Muscle layer of colon (tissue), 2 donors: Measurements from ENCODE around the gene CTNNBL1.

Experiments
- H3K27ac ChIP-seq: one replicate; pipeline ENCODE4 v1.7.0; 2013; ENCODE audit warnings: low read depth, mild to moderate bottlenecking, low read length, moderate library complexity
- H3K27me3 ChIP-seq, 2 donors: one replicate each; pipeline ENCODE4 v1.7.0; 2013; ENCODE audit warnings: low read length in 2 of 2, mild to moderate bottlenecking in 2 of 2; ENCODE audit not compliant: insufficient read depth in 2 of 2, control insufficient read depth in 1 of 2
- H3K36me3 ChIP-seq: one replicate; pipeline ENCODE4 v1.7.0; 2013; ENCODE audit warnings: mild to moderate bottlenecking, low read length; ENCODE audit not compliant: insufficient read depth
- H3K4me1 ChIP-seq: one replicate; pipeline ENCODE4 v1.7.0; 2013; ENCODE audit warnings: mild to moderate bottlenecking, low read length; ENCODE audit not compliant: insufficient read depth
- H3K4me3 ChIP-seq, 2 donors: one replicate each; pipeline ENCODE4 v1.7.0; 2013; ENCODE audit warnings: low read length in 2 of 2, low read depth in 1 of 2, mild to moderate bottlenecking in 1 of 2, moderate library complexity in 1 of 2
- H3K9ac ChIP-seq: one replicate; pipeline ENCODE4 v1.7.0; 2013; ENCODE audit warnings: low read length
- H3K9me3 ChIP-seq: one replicate; pipeline ENCODE4 v1.7.0; 2013; ENCODE audit warnings: mild to moderate bottlenecking, low read length
- donor health status: abdominal sarcoma.
- donor health status: Adenocarcinoma of cecum.

Gene CTNNBL1, protein sequence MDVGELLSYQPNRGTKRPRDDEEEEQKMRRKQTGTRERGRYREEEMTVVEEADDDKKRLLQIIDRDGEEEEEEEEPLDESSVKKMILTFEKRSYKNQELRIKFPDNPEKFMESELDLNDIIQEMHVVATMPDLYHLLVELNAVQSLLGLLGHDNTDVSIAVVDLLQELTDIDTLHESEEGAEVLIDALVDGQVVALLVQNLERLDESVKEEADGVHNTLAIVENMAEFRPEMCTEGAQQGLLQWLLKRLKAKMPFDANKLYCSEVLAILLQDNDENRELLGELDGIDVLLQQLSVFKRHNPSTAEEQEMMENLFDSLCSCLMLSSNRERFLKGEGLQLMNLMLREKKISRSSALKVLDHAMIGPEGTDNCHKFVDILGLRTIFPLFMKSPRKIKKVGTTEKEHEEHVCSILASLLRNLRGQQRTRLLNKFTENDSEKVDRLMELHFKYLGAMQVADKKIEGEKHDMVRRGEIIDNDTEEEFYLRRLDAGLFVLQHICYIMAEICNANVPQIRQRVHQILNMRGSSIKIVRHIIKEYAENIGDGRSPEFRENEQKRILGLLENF

DNA sequence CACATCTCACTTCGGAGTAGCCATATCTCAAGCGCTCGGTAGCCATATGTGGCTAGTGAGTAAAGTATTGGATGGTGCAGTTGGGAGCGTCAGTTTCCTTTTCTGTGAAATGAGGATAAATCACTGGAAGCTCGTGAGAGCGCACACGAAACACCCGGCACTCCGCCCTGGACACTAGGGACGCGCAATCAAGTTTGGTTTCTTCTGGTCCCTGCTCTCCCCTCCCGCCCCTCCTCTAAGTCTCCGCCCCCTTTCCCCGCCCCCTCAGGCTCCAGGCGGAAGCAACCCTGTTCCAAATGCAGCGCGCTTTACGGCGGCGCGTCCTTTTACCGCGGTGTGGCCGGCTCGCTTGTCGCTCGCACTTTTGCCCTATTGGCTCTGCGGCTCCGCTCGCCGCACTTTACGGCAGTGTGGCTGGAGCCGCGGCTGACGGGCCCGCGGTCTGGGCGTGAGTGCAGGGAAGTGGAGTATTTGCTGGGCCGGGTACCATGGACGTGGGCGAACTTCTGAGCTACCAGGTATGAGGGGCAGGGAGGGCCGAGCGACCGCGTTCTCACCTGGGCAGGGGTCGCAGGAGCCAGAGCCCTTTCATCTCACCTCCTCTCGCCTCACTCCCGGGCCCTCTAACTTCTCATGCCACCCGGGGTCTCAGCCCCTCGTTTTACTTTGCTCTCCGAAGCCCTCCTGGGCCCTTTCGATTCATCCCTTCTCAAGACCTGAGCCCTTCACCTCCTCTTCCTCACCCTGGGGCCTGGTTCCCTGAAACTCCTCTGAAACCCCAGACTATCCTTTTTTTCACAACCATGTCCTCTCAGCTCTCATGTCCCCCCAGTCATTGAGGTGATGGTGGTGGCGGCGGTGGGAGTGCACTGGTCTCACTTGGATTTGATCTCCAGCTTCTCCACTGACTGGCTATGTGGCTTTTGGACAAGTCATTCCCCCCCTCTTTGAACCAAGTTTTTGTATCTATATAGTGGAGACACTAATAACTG lies at the start of gene CTNNBL1:
Gene CTNNBL1, plus strand, starts transcription at position 396 of the 992 bp plus-strand sequence. Its CDS starts 93 bp downstream, at position 489.
- H3K27ac ChIP-seq, result peak within 1 kb of the TSS; percentile 48
- H3K27me3 ChIP-seq, result no peaks in the 10 kb centered on the region
- H3K36me3 ChIP-seq, result no peaks in the 10 kb centered on the region
- H3K4me1 ChIP-seq, result peaks cover 13% of the 10 kb centered on the region
- H3K9me3 ChIP-seq, result no peaks in the 10 kb centered on the region
- peak within 1 kb of the TSS; percentile 90 for H3K9ac ChIP-seq
- H3K4me3 ChIP-seq, result peak within 1 kb of the TSS; percentile 75 to 96

DNA sequence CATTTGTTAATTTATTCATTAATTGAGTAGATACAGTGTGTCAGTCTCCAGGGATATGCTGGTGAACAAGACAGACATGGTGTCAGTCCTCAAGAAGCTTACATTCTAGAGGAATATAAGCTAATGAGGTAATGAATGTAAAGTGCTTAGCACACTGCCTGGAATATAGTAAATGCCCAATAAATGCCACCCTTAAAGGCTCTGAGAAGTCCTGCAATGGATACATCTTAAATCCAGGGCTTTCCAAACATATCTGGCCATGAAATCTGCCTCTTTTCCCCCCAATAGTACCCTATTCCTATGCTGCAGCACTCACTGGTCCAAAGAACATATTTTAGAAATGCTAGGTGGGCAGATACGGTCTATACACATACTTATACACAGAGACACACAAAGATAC lies 49.2 kb upstream of the CTNNBL1 start:
- H3K4me1 ChIP-seq, result no peaks in the 10 kb centered on the region
- H3K36me3 ChIP-seq, result no peaks in the 10 kb centered on the region
- no peak overlapping the region for H3K9ac ChIP-seq
- H3K27me3 ChIP-seq, result peaks cover 5 to 18% of the 10 kb centered on the region in 2 donors
- H3K9me3 ChIP-seq, result no peaks in the 10 kb centered on the region
- H3K27ac ChIP-seq, result no peak overlapping the region
- no peak overlapping the region for H3K4me3 ChIP-seq

DNA sequence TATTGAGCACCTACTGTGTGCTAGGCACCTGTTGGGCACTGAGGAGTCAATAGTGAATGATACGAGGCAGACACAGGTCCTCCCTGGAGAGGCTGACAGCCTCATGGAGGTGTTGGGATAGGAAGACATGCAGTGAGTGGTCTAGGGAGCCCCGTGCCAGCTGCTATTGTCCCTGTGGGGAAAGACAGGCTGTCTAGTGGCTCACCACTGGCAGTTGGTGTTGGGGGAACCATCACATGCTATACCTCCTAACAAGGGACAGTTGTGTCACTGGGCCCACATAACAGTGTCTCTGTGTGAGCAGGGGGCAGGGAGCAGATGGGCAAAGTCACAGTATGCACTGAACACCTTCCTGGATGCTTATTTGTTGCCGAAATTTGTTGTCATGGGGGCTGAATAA lies 45.9 kb upstream of the CTNNBL1 start:
- H3K4me3 ChIP-seq, result no peak overlapping the region
- H3K9ac ChIP-seq, result no peak overlapping the region
- H3K36me3 ChIP-seq, result no peaks in the 10 kb centered on the region
- no peak overlapping the region for H3K27ac ChIP-seq
- H3K27me3 ChIP-seq, result peaks cover 4 to 5% of the 10 kb centered on the region in 2 donors
- H3K4me1 ChIP-seq, result no peaks in the 10 kb centered on the region
- no peaks in the 10 kb centered on the region for H3K9me3 ChIP-seq

DNA sequence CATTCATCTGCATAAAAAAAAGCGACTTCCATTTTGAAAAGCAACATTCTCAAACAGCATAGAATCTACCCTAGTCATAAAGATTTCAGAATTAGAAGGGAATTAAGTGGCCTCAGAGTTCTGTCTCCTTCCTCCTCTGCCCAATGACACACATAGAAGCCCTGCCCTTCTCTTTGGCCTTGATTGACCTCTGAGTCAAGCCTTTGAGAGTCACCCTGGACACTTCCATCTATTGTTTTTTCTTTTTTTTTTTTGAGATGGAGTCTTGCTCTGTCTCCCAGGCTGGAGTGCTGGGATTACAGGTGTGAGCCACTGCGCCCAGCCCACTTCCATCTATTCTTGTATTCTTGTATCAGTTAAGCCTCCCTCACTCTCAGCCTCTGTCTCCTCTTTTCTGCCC lies 44.8 kb upstream of the CTNNBL1 start:
- no peak overlapping the region for H3K4me3 ChIP-seq
- H3K4me1 ChIP-seq, result no peaks in the 10 kb centered on the region
- no peak overlapping the region for H3K9ac ChIP-seq
- H3K9me3 ChIP-seq, result no peaks in the 10 kb centered on the region
- H3K27ac ChIP-seq, result no peak overlapping the region
- H3K36me3 ChIP-seq, result no peaks in the 10 kb centered on the region
- peaks cover 4 to 5% of the 10 kb centered on the region in 2 donors for H3K27me3 ChIP-seq

DNA sequence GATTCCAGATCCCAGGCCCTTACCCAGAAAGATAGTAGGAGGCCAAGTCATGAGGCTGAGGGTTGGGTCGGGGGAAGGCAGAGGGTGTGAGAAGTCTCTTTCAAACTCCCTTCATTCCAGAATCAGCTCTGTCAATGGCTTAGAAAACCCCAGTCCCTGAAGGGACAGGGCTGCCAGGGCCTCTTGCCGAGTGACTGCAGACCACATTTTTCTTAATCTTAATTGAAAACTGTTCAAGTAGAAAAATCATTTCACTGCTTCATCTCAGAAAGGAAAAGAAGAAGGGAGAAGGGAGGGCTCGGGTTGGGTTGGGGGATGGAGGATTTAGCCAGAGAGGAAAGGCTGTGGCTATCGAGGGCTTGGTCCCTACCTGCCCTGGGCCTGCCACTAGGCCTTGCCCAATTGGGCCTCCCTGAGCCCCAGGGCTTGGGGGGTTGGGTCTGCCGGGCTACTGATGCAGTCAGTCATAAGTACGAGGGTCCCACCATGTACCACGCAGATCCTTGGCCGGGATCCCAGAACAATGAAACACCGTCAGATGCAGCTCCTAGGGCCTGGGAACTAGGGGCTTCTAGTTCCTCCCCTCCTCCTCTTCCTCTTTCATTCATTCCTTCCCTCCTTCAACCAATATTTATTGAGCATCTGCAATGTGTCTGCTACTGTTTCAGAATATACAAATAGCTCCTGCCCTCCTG lies 44.0 kb upstream of the CTNNBL1 start:
- Histone ChIP-seq H3K27me3 (peaks cover 0 to 4% of the 10 kb centered on the region in 2 donors), H3K4me3 (no peak overlapping the region), H3K9ac (no peak overlapping the region), H3K27ac (no peak overlapping the region), H3K4me1 (no peaks in the 10 kb centered on the region), H3K36me3 (no peaks in the 10 kb centered on the region), H3K9me3 (no peaks in the 10 kb centered on the region)

DNA sequence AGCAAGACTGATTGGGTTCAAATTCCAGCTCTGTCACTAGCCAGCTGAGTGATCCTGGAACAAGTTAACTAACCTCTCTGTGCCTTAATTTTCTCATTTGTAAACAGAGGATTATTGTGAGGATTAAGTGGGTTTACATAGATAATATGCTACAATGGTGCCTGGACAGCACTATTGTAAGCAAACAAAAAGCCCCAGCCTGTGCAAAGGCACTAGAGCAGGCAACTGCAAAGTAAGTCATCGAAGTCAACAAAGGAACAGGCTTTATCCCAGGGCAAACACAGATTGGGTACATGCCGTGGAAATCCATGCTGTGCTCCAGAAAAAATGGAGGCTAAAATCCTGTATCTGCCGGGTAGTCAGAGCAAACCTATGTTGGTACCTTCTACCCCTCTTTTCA lies 43.2 kb upstream of the CTNNBL1 start:
- H3K27me3 ChIP-seq, result no peaks in the 10 kb centered on the region
- H3K27ac ChIP-seq, result no peak overlapping the region
- no peak overlapping the region for H3K4me3 ChIP-seq
- no peaks in the 10 kb centered on the region for H3K36me3 ChIP-seq
- no peaks in the 10 kb centered on the region for H3K9me3 ChIP-seq
- H3K4me1 ChIP-seq, result no peaks in the 10 kb centered on the region
- no peak overlapping the region for H3K9ac ChIP-seq

DNA sequence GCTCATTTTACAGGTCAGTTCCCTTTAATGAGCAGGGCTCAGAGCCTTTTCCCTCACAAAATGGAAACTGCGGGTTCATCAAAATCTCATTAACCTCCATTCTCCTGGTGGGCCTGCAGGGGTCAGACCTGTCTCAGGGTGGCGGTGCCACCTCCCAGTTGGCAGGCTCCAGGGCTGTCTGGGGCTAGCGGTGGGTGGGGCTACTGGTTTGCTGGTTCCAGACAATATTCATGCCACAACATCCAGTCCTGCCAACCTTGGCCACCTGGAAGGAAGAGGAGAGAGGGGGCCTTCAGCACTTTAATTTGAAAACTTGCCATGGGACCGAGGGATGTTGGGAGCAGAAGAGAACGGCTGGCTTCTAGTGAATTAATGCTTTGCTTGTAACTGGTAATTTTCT lies 41.9 kb upstream of the CTNNBL1 start:
- no peaks in the 10 kb centered on the region for H3K4me1 ChIP-seq
- no peaks in the 10 kb centered on the region for H3K9me3 ChIP-seq
- no peak overlapping the region for H3K4me3 ChIP-seq
- no peaks in the 10 kb centered on the region for H3K36me3 ChIP-seq
- no peak overlapping the region for H3K9ac ChIP-seq
- H3K27me3 ChIP-seq, result no peaks in the 10 kb centered on the region
- no peak overlapping the region for H3K27ac ChIP-seq

DNA sequence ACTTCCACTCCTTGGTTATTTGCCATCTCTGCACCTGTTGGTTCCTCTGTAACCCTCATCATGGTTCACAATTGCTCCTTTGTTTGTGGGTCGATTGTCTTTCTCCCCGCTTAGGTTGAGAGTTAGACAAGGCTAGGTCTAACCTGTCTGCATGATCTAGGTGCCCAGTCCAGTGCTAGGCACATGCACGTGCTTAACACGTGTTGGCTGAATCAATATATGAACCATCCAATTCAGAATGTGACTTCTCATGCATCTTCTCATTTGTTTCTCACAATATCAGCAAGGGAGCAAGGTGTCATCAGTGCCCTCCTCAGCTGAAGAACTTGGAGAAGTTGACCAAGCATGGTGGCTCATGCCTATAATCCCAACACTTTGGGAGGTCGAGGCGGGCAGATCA lies 36.9 kb upstream of the CTNNBL1 start:
- H3K36me3 ChIP-seq, result no peaks in the 10 kb centered on the region
- H3K9ac ChIP-seq, result no peak overlapping the region
- no peaks in the 10 kb centered on the region for H3K27me3 ChIP-seq
- H3K27ac ChIP-seq, result no peak overlapping the region
- H3K4me3 ChIP-seq, result no peak overlapping the region
- H3K4me1 ChIP-seq, result no peaks in the 10 kb centered on the region
- H3K9me3 ChIP-seq, result no peaks in the 10 kb centered on the region

DNA sequence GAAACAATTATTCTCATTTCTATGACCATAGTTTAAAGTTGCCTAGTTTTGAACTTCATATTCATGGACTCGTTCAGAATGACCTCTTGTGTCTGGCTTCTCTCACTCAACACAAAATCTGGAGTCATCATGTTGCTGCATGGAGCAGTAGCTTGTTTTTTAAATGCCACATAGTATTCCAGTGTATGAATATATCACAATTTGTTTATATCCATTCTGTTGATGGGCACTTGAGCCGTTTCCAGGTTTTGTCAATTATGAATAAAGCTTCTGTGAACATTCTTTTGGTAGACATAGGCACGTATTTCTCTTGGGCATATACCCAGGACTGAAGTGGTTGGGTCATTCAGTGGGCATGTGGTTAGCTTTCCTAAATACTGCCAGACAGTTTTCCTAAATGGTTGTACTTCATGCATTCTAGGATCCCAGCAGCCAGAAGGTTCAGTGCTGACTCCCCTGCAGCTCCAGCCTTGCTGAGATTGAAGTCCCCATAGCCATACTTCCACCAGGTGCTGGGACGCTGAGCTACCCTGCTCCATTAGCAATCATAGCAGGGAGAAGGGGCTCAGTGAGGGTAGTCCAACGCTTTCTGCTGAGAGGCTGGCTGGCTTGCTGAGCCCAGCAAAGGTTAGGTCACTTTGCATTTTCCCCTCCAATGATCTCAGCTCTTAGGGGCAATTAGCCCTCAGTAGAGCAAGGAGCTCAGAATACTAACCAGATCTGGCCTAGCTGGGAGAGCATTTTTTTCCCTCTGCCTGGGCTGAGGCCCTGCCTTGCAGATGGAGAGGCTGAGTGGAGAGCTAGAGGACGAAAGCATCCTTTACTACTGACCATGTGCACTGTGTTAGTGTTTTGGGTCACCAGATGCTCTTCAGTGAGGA lies 35.7 kb upstream of the CTNNBL1 start:
- no peaks in the 10 kb centered on the region for H3K9me3 ChIP-seq
- no peaks in the 10 kb centered on the region for H3K36me3 ChIP-seq
- H3K27me3 ChIP-seq, result no peaks in the 10 kb centered on the region
- no peak overlapping the region for H3K9ac ChIP-seq
- no peaks in the 10 kb centered on the region for H3K4me1 ChIP-seq
- no peak overlapping the region for H3K4me3 ChIP-seq
- no peak overlapping the region for H3K27ac ChIP-seq

DNA sequence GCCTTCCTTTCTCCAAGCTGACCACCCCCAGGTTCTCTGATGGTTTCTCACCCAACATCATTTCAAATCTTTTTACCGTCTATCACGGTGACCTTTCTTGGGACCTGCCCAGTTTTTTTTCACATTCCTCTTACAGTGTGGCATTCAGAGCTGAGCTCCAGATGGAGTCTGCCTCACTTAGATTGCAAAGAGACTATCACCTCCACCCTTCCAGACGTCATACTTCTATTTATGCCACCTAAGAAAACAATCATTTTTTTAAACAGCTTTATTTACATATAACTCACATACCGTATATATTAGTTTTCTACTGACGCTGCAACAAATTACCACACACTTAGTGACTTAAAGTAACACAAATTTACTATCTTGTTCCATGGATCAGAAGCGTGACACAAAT lies 32.3 kb upstream of the CTNNBL1 start:
- Histone ChIP-seq H3K4me1 (no peaks in the 10 kb centered on the region), H3K27me3 (no peaks in the 10 kb centered on the region), H3K9ac (no peak overlapping the region), H3K4me3 (no peak overlapping the region), H3K36me3 (no peaks in the 10 kb centered on the region), H3K9me3 (no peaks in the 10 kb centered on the region), H3K27ac (no peak overlapping the region)
